Measurements from ENCODE around the gene ZRANB3.
"Not testable (repeated sequence)": the region's sequence is repeated elsewhere in the genome, so short reads cannot be mapped to it uniquely, and the experiment has no call there.

The ZRANB3 gene

GRCh38 chr2:135490376-135490775 lies 40.6 kb downstream of the ZRANB3 start:
- DNase-seq (ENCODE audit: low read depth in 3 of 3): no peak

- no peak for DNase-seq (ENCODE audit: low read depth in 3 of 3)
These were observed 45.6 kb downstream of the ZRANB3 start for GRCh38 chr2:135485441-135485840.

- no peak for DNase-seq (ENCODE audit: low read depth in 3 of 3)
These were observed 55.9 kb downstream of the ZRANB3 start for GRCh38 chr2:135475128-135475527.

GRCh38 chr2:135473567-135473966 lies 57.5 kb downstream of the ZRANB3 start:
- DNase-seq (ENCODE audit: low read depth in 3 of 3): no peak

- DNase-seq (ENCODE audit: low read depth in 3 of 3): no peak
These were observed 59.9 kb downstream of the ZRANB3 start for GRCh38 chr2:135471106-135471505.

- no peak for DNase-seq (ENCODE audit: low read depth in 3 of 3)
These were observed 73.7 kb downstream of the ZRANB3 start for GRCh38 chr2:135457279-135457678.

- no peak for DNase-seq (ENCODE audit: low read depth in 3 of 3)
These were observed 74.2 kb downstream of the ZRANB3 start for GRCh38 chr2:135456835-135457234.

GRCh38 chr2:135456431-135456830 lies 74.6 kb downstream of the ZRANB3 start:
- no peak for DNase-seq (ENCODE audit: low read depth in 3 of 3)

GRCh38 chr2:135454608-135455007 lies 76.4 kb downstream of the ZRANB3 start:
- no peak for DNase-seq (ENCODE audit: low read depth in 3 of 3)

GRCh38 chr2:135453027-135453426 lies 78.0 kb downstream of the ZRANB3 start:
- DNase-seq (ENCODE audit: low read depth in 3 of 3): not testable (repeated sequence)

- DNase-seq (ENCODE audit: low read depth in 3 of 3): no peak
These were observed 79.1 kb downstream of the ZRANB3 start for GRCh38 chr2:135451966-135452365.

- not testable (repeated sequence) for DNase-seq (ENCODE audit: low read depth in 3 of 3)
These were observed 88.0 kb downstream of the ZRANB3 start for GRCh38 chr2:135443013-135443412.

- not testable (repeated sequence) for DNase-seq (ENCODE audit: low read depth in 3 of 3)
These were observed 95.9 kb downstream of the ZRANB3 start for GRCh38 chr2:135435155-135435554.

GRCh38 chr2:135424849-135425248 lies 106.2 kb downstream of the ZRANB3 start:
- no peak for DNase-seq (ENCODE audit: low read depth in 3 of 3)

- no peak for DNase-seq (ENCODE audit: low read depth in 3 of 3)
These were observed 108.1 kb downstream of the ZRANB3 start for GRCh38 chr2:135422898-135423297.

- no peak for DNase-seq (ENCODE audit: low read depth in 3 of 3)
These were observed 119.4 kb downstream of the ZRANB3 start for GRCh38 chr2:135411646-135412045.

- no peak for DNase-seq (ENCODE audit: low read depth in 3 of 3)
These were observed 121.6 kb downstream of the ZRANB3 start for GRCh38 chr2:135409436-135409835.

- not testable (repeated sequence) for DNase-seq (ENCODE audit: low read depth in 3 of 3)
These were observed 134.8 kb downstream of the ZRANB3 start for GRCh38 chr2:135396259-135396658.

- DNase-seq (ENCODE audit: low read depth in 3 of 3): no peak
These were observed 144.0 kb downstream of the ZRANB3 start for GRCh38 chr2:135386993-135387392.

GRCh38 chr2:135378591-135378990 lies 152.4 kb downstream of the ZRANB3 start:
- DNase-seq (ENCODE audit: low read depth in 3 of 3): no peak

- DNase-seq (ENCODE audit: low read depth in 3 of 3): no peak
These were observed 157.3 kb downstream of the ZRANB3 start for GRCh38 chr2:135373702-135374101.

- no peak for DNase-seq (ENCODE audit: low read depth in 3 of 3)
These were observed 181.1 kb downstream of the ZRANB3 start for GRCh38 chr2:135349941-135350340.

GRCh38 chr2:135348096-135348704 lies 182.8 kb downstream of the ZRANB3 start:
- DNase-seq (ENCODE audit: low read depth in 3 of 3): not testable (repeated sequence)

GRCh38 chr2:135337071-135337470 lies 193.9 kb downstream of the ZRANB3 start:
- no peak for DNase-seq (ENCODE audit: low read depth in 3 of 3)

Data from stimulated activated CD4-positive, alpha-beta T cell treated with anti-CD3 and anti-CD28 coated beads, TNF-alpha, amount 100 ng/mL, for 24 hours (primary cell).